ENCODE measurements around the gene METTL13. TPM values are rescaled to one million over a fixed set of nuclear protein-coding genes. Genes with fewer than 3 reads are reported as not detected.

The METTL13 gene
- total RNA-seq, 1 donor from 2014 or later: 22.0 TPM

- Mint-ChIP-seq H3K27ac (ENCODE audit: unreplicated experiment) (no peak overlapping the region), H3K9me3 (ENCODE audit: unreplicated experiment) (no peaks in the 10 kb centered on the region), H3K4me1 (ENCODE audit: unreplicated experiment) (no peaks in the 10 kb centered on the region), H3K36me3 (ENCODE audit: unreplicated experiment) (no peaks in the 10 kb centered on the region), H3K4me3 (ENCODE audit: unreplicated experiment) (no peak overlapping the region), H3K27me3 (ENCODE audit: unreplicated experiment) (peaks cover 12% of the 10 kb centered on the region)
- DNase-seq (ENCODE audit: extremely low spot score, unreplicated experiment): no peak
- TF ChIP-seq, protein P1, sequence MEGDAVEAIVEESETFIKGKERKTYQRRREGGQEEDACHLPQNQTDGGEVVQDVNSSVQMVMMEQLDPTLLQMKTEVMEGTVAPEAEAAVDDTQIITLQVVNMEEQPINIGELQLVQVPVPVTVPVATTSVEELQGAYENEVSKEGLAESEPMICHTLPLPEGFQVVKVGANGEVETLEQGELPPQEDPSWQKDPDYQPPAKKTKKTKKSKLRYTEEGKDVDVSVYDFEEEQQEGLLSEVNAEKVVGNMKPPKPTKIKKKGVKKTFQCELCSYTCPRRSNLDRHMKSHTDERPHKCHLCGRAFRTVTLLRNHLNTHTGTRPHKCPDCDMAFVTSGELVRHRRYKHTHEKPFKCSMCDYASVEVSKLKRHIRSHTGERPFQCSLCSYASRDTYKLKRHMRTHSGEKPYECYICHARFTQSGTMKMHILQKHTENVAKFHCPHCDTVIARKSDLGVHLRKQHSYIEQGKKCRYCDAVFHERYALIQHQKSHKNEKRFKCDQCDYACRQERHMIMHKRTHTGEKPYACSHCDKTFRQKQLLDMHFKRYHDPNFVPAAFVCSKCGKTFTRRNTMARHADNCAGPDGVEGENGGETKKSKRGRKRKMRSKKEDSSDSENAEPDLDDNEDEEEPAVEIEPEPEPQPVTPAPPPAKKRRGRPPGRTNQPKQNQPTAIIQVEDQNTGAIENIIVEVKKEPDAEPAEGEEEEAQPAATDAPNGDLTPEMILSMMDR (IDR thresholded peaks at IDR 0.05): no peak
Measured at GRCh38 chr1:171826973-171827372, 45.5 kb downstream of the METTL13 start.

DNA sequence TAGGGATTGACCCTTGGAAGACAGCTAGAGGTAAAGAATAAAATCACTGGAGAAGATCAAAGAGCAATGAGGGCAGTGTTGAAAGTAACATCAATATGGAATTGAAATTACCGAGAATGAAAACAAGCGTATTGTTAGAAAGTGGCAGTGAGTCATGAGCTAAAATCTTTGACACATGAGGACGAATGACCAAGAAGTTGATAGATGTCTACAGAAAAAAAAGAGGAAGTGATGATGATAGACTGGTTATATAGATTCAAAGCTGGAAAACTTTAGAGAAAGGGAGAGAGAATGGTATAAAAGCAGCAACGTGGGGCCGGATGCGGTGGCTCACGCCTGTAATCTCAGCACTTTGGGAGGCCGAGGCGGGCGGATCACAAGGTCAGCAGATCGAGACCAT, 47.3 kb downstream of the METTL13 start:
- H3K27me3 Mint-ChIP-seq (ENCODE audit: unreplicated experiment): peaks cover 6% of the 10 kb centered on the region
- H3K4me3 Mint-ChIP-seq (ENCODE audit: unreplicated experiment): no peak overlapping the region
- H3K4me1 Mint-ChIP-seq (ENCODE audit: unreplicated experiment): no peaks in the 10 kb centered on the region
- TF ChIP-seq, protein P1 (IDR thresholded peaks at IDR 0.05): no peak
- H3K9me3 Mint-ChIP-seq (ENCODE audit: unreplicated experiment): no peaks in the 10 kb centered on the region
- H3K27ac Mint-ChIP-seq (ENCODE audit: unreplicated experiment): no peak overlapping the region
- no peak for DNase-seq (ENCODE audit: extremely low spot score, unreplicated experiment)
- no peaks in the 10 kb centered on the region for H3K36me3 Mint-ChIP-seq (ENCODE audit: unreplicated experiment)

DNA sequence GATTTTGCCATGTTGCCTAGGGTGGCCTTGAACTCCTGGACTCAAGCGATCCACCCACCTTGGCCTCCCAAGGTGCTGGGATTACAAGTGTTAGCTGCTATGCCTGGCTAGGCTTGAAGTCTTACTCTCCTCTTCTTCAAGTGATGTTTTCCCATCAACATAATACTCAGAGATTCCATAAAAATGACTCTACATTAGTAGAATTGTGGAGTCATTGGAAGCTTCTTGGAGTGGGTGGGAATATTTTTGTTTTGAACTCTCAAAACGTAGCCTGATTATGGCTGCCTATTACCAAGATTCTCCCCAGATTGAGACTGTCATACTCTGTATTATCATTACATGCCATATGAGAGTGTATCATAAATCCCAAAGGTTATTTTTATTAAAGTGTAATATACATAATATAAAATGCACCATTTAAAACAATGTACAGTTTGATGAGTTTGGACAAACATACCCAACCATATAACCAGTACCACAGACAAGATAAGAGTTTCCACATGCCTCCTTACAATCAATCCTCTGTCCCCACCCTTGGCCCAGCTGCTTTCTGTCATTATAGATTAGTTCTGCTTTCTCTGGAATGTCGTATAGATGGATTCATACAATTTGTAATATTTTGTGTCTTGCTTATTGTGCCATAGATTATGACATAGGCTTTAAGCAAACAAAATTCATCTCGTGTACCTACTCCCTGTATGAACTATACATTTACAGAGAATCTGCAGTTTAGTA, 51.8 kb downstream of the METTL13 start:
- Mint-ChIP-seq H3K27me3 (ENCODE audit: unreplicated experiment) (peaks cover 4% of the 10 kb centered on the region), H3K9me3 (ENCODE audit: unreplicated experiment) (no peaks in the 10 kb centered on the region), H3K27ac (ENCODE audit: unreplicated experiment) (no peak overlapping the region), H3K36me3 (ENCODE audit: unreplicated experiment) (no peaks in the 10 kb centered on the region), H3K4me1 (ENCODE audit: unreplicated experiment) (no peaks in the 10 kb centered on the region), H3K4me3 (ENCODE audit: unreplicated experiment) (no peak overlapping the region)
- TF ChIP-seq, protein P1 (IDR thresholded peaks at IDR 0.05): no peak
- DNase-seq (ENCODE audit: extremely low spot score, unreplicated experiment): no peak

GRCh38 chr1:171834821-171835220, 53.4 kb downstream of the METTL13 start:
- peaks cover 7% of the 10 kb centered on the region for H3K27me3 Mint-ChIP-seq (ENCODE audit: unreplicated experiment)
- H3K27ac Mint-ChIP-seq (ENCODE audit: unreplicated experiment): no peak overlapping the region
- H3K36me3 Mint-ChIP-seq (ENCODE audit: unreplicated experiment): no peaks in the 10 kb centered on the region
- no peak overlapping the region for H3K4me3 Mint-ChIP-seq (ENCODE audit: unreplicated experiment)
- TF ChIP-seq, protein P1 (IDR thresholded peaks at IDR 0.05): no peak
- DNase-seq (ENCODE audit: extremely low spot score, unreplicated experiment): no peak
- H3K9me3 Mint-ChIP-seq (ENCODE audit: unreplicated experiment): no peaks in the 10 kb centered on the region
- no peaks in the 10 kb centered on the region for H3K4me1 Mint-ChIP-seq (ENCODE audit: unreplicated experiment)

DNA sequence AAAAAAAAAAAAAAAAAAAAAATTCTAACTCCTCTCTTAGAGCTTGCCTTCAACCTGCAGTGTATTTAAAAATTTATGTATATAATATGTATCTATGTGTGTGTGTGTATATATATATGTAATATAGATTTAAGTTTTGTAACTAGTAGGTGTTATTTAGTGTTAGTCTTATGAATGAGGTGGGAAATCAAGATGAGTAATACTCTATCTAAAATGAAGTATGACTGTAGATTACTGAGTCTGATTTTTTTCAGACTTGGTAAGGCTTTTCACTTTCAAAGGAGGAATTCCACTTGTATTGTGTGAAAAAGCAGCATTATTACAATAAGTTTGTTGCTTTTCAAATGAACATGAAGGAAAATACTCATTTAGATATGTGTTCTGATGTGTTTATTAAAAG, 54.4 kb downstream of the METTL13 start:
- Mint-ChIP-seq H3K36me3 (ENCODE audit: unreplicated experiment) (no peaks in the 10 kb centered on the region), H3K9me3 (ENCODE audit: unreplicated experiment) (no peaks in the 10 kb centered on the region), H3K4me1 (ENCODE audit: unreplicated experiment) (peaks cover 3% of the 10 kb centered on the region), H3K27ac (ENCODE audit: unreplicated experiment) (no peak overlapping the region), H3K4me3 (ENCODE audit: unreplicated experiment) (no peak overlapping the region), H3K27me3 (ENCODE audit: unreplicated experiment) (peaks cover 3% of the 10 kb centered on the region)
- TF ChIP-seq, protein P1 (IDR thresholded peaks at IDR 0.05): no peak
- DNase-seq (ENCODE audit: extremely low spot score, unreplicated experiment): no peak

Measured in osteocyte (in vitro differentiated cells).